Superior temporal gyrus (tissue), 1 donor: ENCODE results near the gene GPR160.
"Not testable (repeated sequence)": the region's sequence is repeated elsewhere in the genome, so short reads cannot be mapped to it uniquely, and the experiment has no call there.

Experiments
- DNase-seq: peaks from one replicate; pipeline ENCODE4 v3.0.0-alpha.2; 2016; ENCODE audit errors: extremely low spot score

GPR160 gene

GRCh38 chr3:170037463-170038433, at the start of gene GPR160:
GPR160 (plus strand) TSS chr3:170037995; CDS start chr3:170083973, 45,978 bp downstream.
- no peak for DNase-seq

- no peak for DNase-seq
Observed at GRCh38 chr3:169990431-169990830, 47.4 kb upstream of the GPR160 start.

- DNase-seq, result no peak
Observed at GRCh38 chr3:169992156-169992555, 45.6 kb upstream of the GPR160 start.

GRCh38 chr3:169992781-169993180, 45.0 kb upstream of the GPR160 start:
- DNase-seq, result no peak

- no peak for DNase-seq
Observed at GRCh38 chr3:169993761-169994160, 44.0 kb upstream of the GPR160 start.

GRCh38 chr3:169996063-169996462, 41.7 kb upstream of the GPR160 start:
- no peak for DNase-seq

- DNase-seq, result no peak
Observed at GRCh38 chr3:169998668-169999131, 39.1 kb upstream of the GPR160 start.

- DNase-seq, result no peak
Observed at GRCh38 chr3:169999433-169999832, 38.4 kb upstream of the GPR160 start.

- no peak for DNase-seq
Observed at GRCh38 chr3:170000051-170000450, 37.7 kb upstream of the GPR160 start.

- no peak for DNase-seq
Observed at GRCh38 chr3:170002231-170002630, 35.6 kb upstream of the GPR160 start.

- no peak for DNase-seq
Observed at GRCh38 chr3:170002879-170003278, 34.9 kb upstream of the GPR160 start.

- no peak for DNase-seq
Observed at GRCh38 chr3:170003881-170004356, 33.9 kb upstream of the GPR160 start.

GRCh38 chr3:170007031-170007663, 30.6 kb upstream of the GPR160 start:
- DNase-seq, result no peak

- no peak for DNase-seq
Observed at GRCh38 chr3:170010498-170010897, 27.3 kb upstream of the GPR160 start.

GRCh38 chr3:170012683-170013400, 25.0 kb upstream of the GPR160 start:
- DNase-seq, result no peak

GRCh38 chr3:170016057-170016456, 21.7 kb upstream of the GPR160 start:
- no peak for DNase-seq

- DNase-seq, result not testable (repeated sequence)
Observed at GRCh38 chr3:170019306-170019705, 18.5 kb upstream of the GPR160 start.

- no peak for DNase-seq
Observed at GRCh38 chr3:170021083-170021482, 16.7 kb upstream of the GPR160 start.

- no peak for DNase-seq
Observed at GRCh38 chr3:170022336-170022735, 15.5 kb upstream of the GPR160 start.

- DNase-seq, result no peak
Observed at GRCh38 chr3:170023165-170023564, 14.6 kb upstream of the GPR160 start.

- no peak for DNase-seq
Observed at GRCh38 chr3:170024581-170024980, 13.2 kb upstream of the GPR160 start.
